ENCODE data around the gene FAM184A.
"Not testable (repeated sequence)": the region's sequence is repeated elsewhere in the genome, so short reads cannot be mapped to it uniquely, and the experiment has no call there.

Gene FAM184A

DNA sequence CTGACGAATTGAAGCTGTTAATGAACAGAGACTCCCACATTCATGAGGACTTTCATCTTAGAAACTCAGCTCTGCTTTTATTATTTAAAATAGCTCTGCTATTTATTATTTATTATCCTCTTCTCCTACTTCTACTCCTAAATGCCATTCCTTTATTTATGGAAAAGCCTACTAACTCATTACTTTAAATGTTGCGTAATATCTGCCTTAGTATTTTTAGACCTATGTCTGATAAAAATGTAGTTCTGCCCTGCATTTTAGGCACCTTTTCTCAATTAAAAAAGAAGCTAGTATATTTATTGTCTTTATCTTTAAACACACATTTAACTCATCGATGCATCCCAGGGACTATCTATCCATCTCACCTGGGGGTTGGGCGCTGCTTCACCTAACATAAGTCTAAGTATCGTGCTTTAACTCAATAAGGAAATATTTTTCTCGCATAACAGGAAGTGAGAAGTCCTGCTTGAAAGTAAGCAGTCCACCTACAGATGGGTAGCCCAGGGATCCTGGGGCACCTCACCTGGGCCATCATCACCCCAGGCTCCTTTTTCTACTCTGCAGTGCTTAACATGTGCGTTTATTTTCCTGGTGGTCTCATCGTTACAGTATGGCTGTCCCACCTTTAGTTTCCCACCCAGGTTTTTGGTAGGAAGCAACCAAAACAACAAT is 31.3 kb upstream of the FAM184A start:
- no peaks in the 10 kb centered on the region for H3K36me3 ChIP-seq (ENCODE audit: low read depth)
- no peaks in the 10 kb centered on the region for H3K27me3 ChIP-seq (ENCODE audit: insufficient read depth, poor library complexity, severe bottlenecking)
- H3K27ac ChIP-seq (ENCODE audit: poor library complexity, severe bottlenecking): no peak overlapping the region
- TF ChIP-seq, protein P1, sequence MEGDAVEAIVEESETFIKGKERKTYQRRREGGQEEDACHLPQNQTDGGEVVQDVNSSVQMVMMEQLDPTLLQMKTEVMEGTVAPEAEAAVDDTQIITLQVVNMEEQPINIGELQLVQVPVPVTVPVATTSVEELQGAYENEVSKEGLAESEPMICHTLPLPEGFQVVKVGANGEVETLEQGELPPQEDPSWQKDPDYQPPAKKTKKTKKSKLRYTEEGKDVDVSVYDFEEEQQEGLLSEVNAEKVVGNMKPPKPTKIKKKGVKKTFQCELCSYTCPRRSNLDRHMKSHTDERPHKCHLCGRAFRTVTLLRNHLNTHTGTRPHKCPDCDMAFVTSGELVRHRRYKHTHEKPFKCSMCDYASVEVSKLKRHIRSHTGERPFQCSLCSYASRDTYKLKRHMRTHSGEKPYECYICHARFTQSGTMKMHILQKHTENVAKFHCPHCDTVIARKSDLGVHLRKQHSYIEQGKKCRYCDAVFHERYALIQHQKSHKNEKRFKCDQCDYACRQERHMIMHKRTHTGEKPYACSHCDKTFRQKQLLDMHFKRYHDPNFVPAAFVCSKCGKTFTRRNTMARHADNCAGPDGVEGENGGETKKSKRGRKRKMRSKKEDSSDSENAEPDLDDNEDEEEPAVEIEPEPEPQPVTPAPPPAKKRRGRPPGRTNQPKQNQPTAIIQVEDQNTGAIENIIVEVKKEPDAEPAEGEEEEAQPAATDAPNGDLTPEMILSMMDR (IDR thresholded peaks at IDR 0.05; ENCODE audit: poor library complexity, severe bottlenecking): no peak
- H3K4me3 ChIP-seq (ENCODE audit: severe bottlenecking): no peak overlapping the region
- no peaks in the 10 kb centered on the region for H3K4me1 ChIP-seq (ENCODE audit: insufficient read depth, poor library complexity, severe bottlenecking)
- DNase-seq (ENCODE audit: low spot score) (no peak), ATAC-seq (ENCODE audit: low read depth) (no peak)
- no peaks in the 10 kb centered on the region for H3K9me3 ChIP-seq (ENCODE audit: severe bottlenecking)

GRCh38 chr6:119108076-119108475 is 29.6 kb upstream of the FAM184A start:
- DNase-seq (ENCODE audit: low spot score) (no peak), ATAC-seq (ENCODE audit: low read depth) (no peak)
- no peak overlapping the region for H3K27ac ChIP-seq (ENCODE audit: poor library complexity, severe bottlenecking)
- H3K9me3 ChIP-seq (ENCODE audit: severe bottlenecking): no peaks in the 10 kb centered on the region
- H3K36me3 ChIP-seq (ENCODE audit: low read depth): no peaks in the 10 kb centered on the region
- H3K4me1 ChIP-seq (ENCODE audit: insufficient read depth, poor library complexity, severe bottlenecking): no peaks in the 10 kb centered on the region
- H3K27me3 ChIP-seq (ENCODE audit: insufficient read depth, poor library complexity, severe bottlenecking): no peaks in the 10 kb centered on the region
- TF ChIP-seq, protein P1 (IDR thresholded peaks at IDR 0.05; ENCODE audit: poor library complexity, severe bottlenecking): no peak
- no peak overlapping the region for H3K4me3 ChIP-seq (ENCODE audit: severe bottlenecking)

GRCh38 chr6:119105282-119105681 is 26.8 kb upstream of the FAM184A start:
- no peak for DNase-seq (ENCODE audit: low spot score)
- H3K9me3 ChIP-seq (ENCODE audit: severe bottlenecking): no peaks in the 10 kb centered on the region
- H3K4me3 ChIP-seq (ENCODE audit: severe bottlenecking): no peak overlapping the region
- H3K27ac ChIP-seq (ENCODE audit: poor library complexity, severe bottlenecking): no peak overlapping the region
- no peak for ATAC-seq (ENCODE audit: low read depth)
- H3K36me3 ChIP-seq (ENCODE audit: low read depth): no peaks in the 10 kb centered on the region
- H3K27me3 ChIP-seq (ENCODE audit: insufficient read depth, poor library complexity, severe bottlenecking): no peaks in the 10 kb centered on the region
- H3K4me1 ChIP-seq (ENCODE audit: insufficient read depth, poor library complexity, severe bottlenecking): no peaks in the 10 kb centered on the region
- TF ChIP-seq, protein P1 (IDR thresholded peaks at IDR 0.05; ENCODE audit: poor library complexity, severe bottlenecking): no peak

- no peak overlapping the region for H3K27ac ChIP-seq (ENCODE audit: poor library complexity, severe bottlenecking)
- ATAC-seq (ENCODE audit: low read depth): no peak
Measured at GRCh38 chr6:119102901-119103300, 24.4 kb upstream of the FAM184A start.

DNA sequence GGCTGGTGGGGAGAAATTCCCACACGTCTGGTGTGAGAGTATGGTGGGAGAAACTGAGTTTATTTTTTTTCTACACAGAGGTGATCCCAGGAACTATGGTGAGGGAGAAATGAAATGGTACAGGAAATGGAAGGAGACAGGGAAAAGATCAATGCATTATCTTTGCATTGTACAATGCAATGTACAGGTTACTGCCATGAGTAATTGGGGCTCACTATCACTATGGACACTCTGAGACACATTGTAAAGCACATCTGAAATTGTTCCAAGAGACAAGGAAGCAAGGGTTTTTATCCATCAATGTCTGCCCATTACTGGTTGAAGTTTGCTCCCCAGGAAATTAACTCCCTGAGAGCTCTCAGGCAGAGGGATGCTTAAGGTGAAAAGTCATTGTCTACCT is 21.7 kb upstream of the FAM184A start:
- H3K27ac ChIP-seq (ENCODE audit: poor library complexity, severe bottlenecking): no peak overlapping the region
- ATAC-seq (ENCODE audit: low read depth) (no peak), DNase-seq (ENCODE audit: low spot score) (no peak)
- H3K9me3 ChIP-seq (ENCODE audit: severe bottlenecking): no peaks in the 10 kb centered on the region
- no peaks in the 10 kb centered on the region for H3K27me3 ChIP-seq (ENCODE audit: insufficient read depth, poor library complexity, severe bottlenecking)
- peaks cover 4% of the 10 kb centered on the region for H3K4me1 ChIP-seq (ENCODE audit: insufficient read depth, poor library complexity, severe bottlenecking)
- TF ChIP-seq, protein P1 (IDR thresholded peaks at IDR 0.05; ENCODE audit: poor library complexity, severe bottlenecking): no peak
- no peak overlapping the region for H3K4me3 ChIP-seq (ENCODE audit: severe bottlenecking)
- H3K36me3 ChIP-seq (ENCODE audit: low read depth): no peaks in the 10 kb centered on the region

More at GRCh38 chr6:119102901-119103300, 24.4 kb upstream of the FAM184A start:
- DNase-seq (ENCODE audit: low spot score): no peak
- Histone ChIP-seq H3K4me1 (ENCODE audit: insufficient read depth, poor library complexity, severe bottlenecking) (no peaks in the 10 kb centered on the region), H3K4me3 (ENCODE audit: severe bottlenecking) (no peak overlapping the region), H3K27me3 (ENCODE audit: insufficient read depth, poor library complexity, severe bottlenecking) (no peaks in the 10 kb centered on the region), H3K9me3 (ENCODE audit: severe bottlenecking) (no peaks in the 10 kb centered on the region), H3K36me3 (ENCODE audit: low read depth) (no peaks in the 10 kb centered on the region)
- TF ChIP-seq, protein P1 (IDR thresholded peaks at IDR 0.05; ENCODE audit: poor library complexity, severe bottlenecking): no peak

GRCh38 chr6:119097815-119098361 is 19.4 kb upstream of the FAM184A start:
- H3K4me3 ChIP-seq (ENCODE audit: severe bottlenecking); DNase-seq (ENCODE audit: low spot score); H3K9me3 ChIP-seq (ENCODE audit: severe bottlenecking); H3K27me3 ChIP-seq (ENCODE audit: insufficient read depth, poor library complexity, severe bottlenecking); ATAC-seq (ENCODE audit: low read depth); H3K4me1 ChIP-seq (ENCODE audit: insufficient read depth, poor library complexity, severe bottlenecking); H3K36me3 ChIP-seq (ENCODE audit: low read depth); H3K27ac ChIP-seq (ENCODE audit: poor library complexity, severe bottlenecking): not testable (repeated sequence)
